Panc1 (cell line): ENCODE data around the gene RPL23. TPM values are rescaled to one million over a fixed set of nuclear protein-coding genes. Genes with fewer than 3 reads are reported as not detected.

Experiments used
- ATAC-seq: fragments of 200-7000 bp; cut with Tn5 transposase; 2 replicates; pipeline ENCODE4 v1.9.1; 2020; ENCODE audit warnings: mild to moderate bottlenecking, moderate library complexity
- BruUV-seq: library from RNA; stranded (reverse); fragments of 400-500 nt; replicated peaks from 2 replicates; lab custom pipeline; 2021; lab: Mats Ljungman, UMichigan
- CTCF ChIA-PET: fragments of 300-600 bp; sonication (Branson Sonifier 250); formaldehyde crosslinking; loops from one replicate; lab custom pipeline; 2022; ENCODE audit warnings: antibody characterized with exemption; lab: Charles Lee
- POLR2A ChIA-PET: fragments of 300-600 bp; sonication (Branson Sonifier 250); formaldehyde crosslinking; loops from one replicate; lab custom pipeline; 2022; ENCODE audit warnings: antibody characterized with exemption; lab: Charles Lee
- DNase-seq: peaks from one replicate; pipeline ENCODE4 v3.0.0-alpha.2; 2010; ENCODE audit warnings: low read depth, low spot score
- H3K27ac ChIP-seq: 2 replicates; pipeline ENCODE4 v1.5.1; 2011; ENCODE audit warnings: mild to moderate bottlenecking, low read length, inconsistent platforms
- H3K27me3 ChIP-seq: fragments of 200-500 bp; sonication (Bioruptor generic); 2 replicates; pipeline ENCODE4 v1.6.0; 2014; ENCODE audit warnings: low read length, inconsistent platforms; ENCODE audit not compliant: control insufficient read depth, insufficient read depth
- H3K36me3 ChIP-seq: fragments of 200-500 bp; sonication (Bioruptor generic); 2 replicates; pipeline ENCODE4 v1.5.1; 2014; ENCODE audit warnings: inconsistent platforms, mild to moderate bottlenecking, low read length, moderate library complexity; ENCODE audit not compliant: control insufficient read depth, insufficient read depth
- H3K4me1 ChIP-seq: 2 replicates; pipeline ENCODE4 v1.5.1; 2011; ENCODE audit warnings: inconsistent platforms, mild to moderate bottlenecking, low read length, moderate library complexity; ENCODE audit not compliant: control insufficient read depth, insufficient read depth
- H3K4me3 ChIP-seq, 2 experiments: 2 replicates each; pipeline ENCODE4 v1.5.1; 2011 to 2012; ENCODE audit warnings: low read depth in 2 of 2, low read length in 2 of 2, mild to moderate bottlenecking in 2 of 2, inconsistent platforms in 1 of 2, moderate library complexity in 1 of 2
- H3K9me3 ChIP-seq: fragments of 200-500 bp; sonication (Bioruptor generic); 2 replicates; pipeline ENCODE4 v1.5.1; 2014; ENCODE audit warnings: low read depth, mild to moderate bottlenecking, inconsistent platforms, low read length, moderate library complexity; ENCODE audit not compliant: control insufficient read depth, insufficient read depth
- CTCF ChIP-seq: fragments of 450-650 bp; IDR thresholded peaks from 2 replicates; pipeline ENCODE4 v1.5.1; 2017; ENCODE audit warnings: mild to moderate bottlenecking
- POLR2AphosphoS5 ChIP-seq: IDR thresholded peaks from 2 replicates; pipeline ENCODE4 v1.6.1; 2012; ENCODE audit warnings: mild to moderate bottlenecking, low read depth, low read length, moderate library complexity
- REST ChIP-seq, 2 experiments: IDR thresholded peaks; 2 replicates each; pipeline ENCODE4 v1.6.1; 2011 to 2012; ENCODE audit warnings: low read depth in 2 of 2, control low read depth in 1 of 2, low read length in 1 of 2, mild to moderate bottlenecking in 1 of 2, moderate library complexity in 1 of 2; ENCODE audit not compliant: insufficient read depth in 1 of 2
- SIN3A ChIP-seq: IDR thresholded peaks from 2 replicates; pipeline ENCODE4 v1.6.1; 2012; ENCODE audit warnings: low read depth, mild to moderate bottlenecking, low read length, moderate library complexity, borderline replicate concordance; ENCODE audit not compliant: insufficient read depth
- TCF7L2 ChIP-seq: IDR thresholded peaks from 2 replicates; pipeline ENCODE4 v1.6.1; 2011; ENCODE audit warnings: mild to moderate bottlenecking, low read depth, low read length, inconsistent platforms
- in situ Hi-C: cut with HindIII; loops from 2 replicates; pipeline ENCODE4 v1.10.0; 2016; ENCODE audit warnings: low sequenced_read_pairs, low pct_unique_long_range_greater_than_20kb
- intact Hi-C: fragments of 100-400 bp; cut with micrococcal nuclease; formaldehyde crosslinking; loops from one replicate; pipeline ENCODE4 v1.10.0; 2022; ENCODE audit not compliant: unreplicated experiment
- total RNA-seq: library from RNA; stranded (reverse); gene quantifications from one replicate; pipeline ENCODE4 v1.2.1, GENCODE V29; 2021; ENCODE audit not compliant: unreplicated experiment

Gene RPL23
- total RNA-seq, 1 experiment from 2014 or later: 649 TPM

- in situ Hi-C loops: no loop called here
Observed at GRCh38 chr17:38893113-38893512, 39.6 kb upstream of the RPL23 start.

GRCh38 chr17:38892620-38893019, 39.1 kb upstream of the RPL23 start:
- in situ Hi-C loops (no loop called here), intact Hi-C loops (no loop called here)
- TF ChIP-seq POLR2AphosphoS5 (no peak), TCF7L2 (no peak), REST (IDR thresholded peaks at IDR 0.05; ENCODE audit: insufficient read depth in 1 of 2, low read depth in 2 of 2, low read length in 1 of 2) (no peak), SIN3A (no peak), CTCF (no peak)
- Histone ChIP-seq H3K4me1 (peaks cover 5% of the 10 kb centered on the region), H3K27ac (no peak overlapping the region), H3K36me3 (no peaks in the 10 kb centered on the region), H3K9me3 (no peaks in the 10 kb centered on the region), H3K4me3 (no peak overlapping the region), H3K27me3 (no peaks in the 10 kb centered on the region)
- no TSS peak for BruUV-seq
- CTCF ChIA-PET: no interaction called here
- no peak for ATAC-seq
- no peak for DNase-seq
- POLR2A ChIA-PET: no interaction called here

More at GRCh38 chr17:38893113-38893512, 39.6 kb upstream of the RPL23 start:
- no peaks in the 10 kb centered on the region for H3K27me3 ChIP-seq
- ATAC-seq: no peak
- no peaks in the 10 kb centered on the region for H3K36me3 ChIP-seq
- intact Hi-C loops: no loop called here
- H3K4me1 ChIP-seq: peaks cover 10% of the 10 kb centered on the region
- CTCF ChIA-PET: no interaction called here
- no peak for DNase-seq
- no peak for TF ChIP-seq POLR2AphosphoS5
- POLR2A ChIA-PET: interaction anchor here (0.6 kb wide), 1 partner anchor 9 kb away, joined by 5 read pairs; no protein-coding TSS in a partner anchor
- no TSS peak for BruUV-seq
- H3K27ac ChIP-seq: no peak overlapping the region
- H3K9me3 ChIP-seq: no peaks in the 10 kb centered on the region
- no peak overlapping the region for H3K4me3 ChIP-seq

- peaks cover under 1% of the 10 kb centered on the region; the same call in 1 of the 2 replicates for H3K4me1 ChIP-seq
- in situ Hi-C loops: no loop called here
- no TSS peak for BruUV-seq
- ATAC-seq (no peak), DNase-seq (no peak)
- ChIA-PET POLR2A (no interaction called here), CTCF (no interaction called here)
- no peak overlapping the region for H3K27ac ChIP-seq
- no peak overlapping the region for H3K4me3 ChIP-seq
- no peaks in the 10 kb centered on the region for H3K27me3 ChIP-seq
- no peak for TF ChIP-seq POLR2AphosphoS5
- no peak for TF ChIP-seq REST (IDR thresholded peaks at IDR 0.05; ENCODE audit: insufficient read depth in 1 of 2, low read depth in 2 of 2, low read length in 1 of 2)
- no peak for TF ChIP-seq TCF7L2
- no peak for TF ChIP-seq CTCF
- TF ChIP-seq SIN3A: no peak
- H3K36me3 ChIP-seq: no peaks in the 10 kb centered on the region
- intact Hi-C loops: no loop called here
- H3K9me3 ChIP-seq: no peaks in the 10 kb centered on the region
Observed at GRCh38 chr17:38892083-38892482, 38.6 kb upstream of the RPL23 start.
